ENCODE data around the gene WRNIP1.

- no peak for TF ChIP-seq CTCF (IDR thresholded peaks at IDR 0.05)
- no peak for TF ChIP-seq POLR2A (IDR thresholded peaks at IDR 0.05)
Observed at GRCh38 chr6:2755456-2755855, 9.7 kb upstream of the WRNIP1 start.
